HG02885 (cell line): ENCODE results near the gene CABP1.

ENCODE experiments used
- ATAC-seq: cut with Tn5 transposase; IDR thresholded peaks from one replicate; pipeline ENCODE4 v1.9.1; 2021; ENCODE audit warnings: mild to moderate bottlenecking; ENCODE audit not compliant: unreplicated experiment, poor library complexity

The CABP1 gene

GRCh38 chr12:120689397-120690082, 49.1 kb downstream of the CABP1 start:
- no peak for ATAC-seq

- ATAC-seq, result no peak
These were observed 49.6 kb downstream of the CABP1 start for GRCh38 chr12:120690083-120690450.

- ATAC-seq, result no peak
These were observed 50.6 kb downstream of the CABP1 start for GRCh38 chr12:120690978-120691377.

- ATAC-seq, result no peak
These were observed 52.2 kb downstream of the CABP1 start for GRCh38 chr12:120692524-120693033.

- ATAC-seq, result no peak
These were observed 53.4 kb downstream of the CABP1 start for GRCh38 chr12:120693848-120694247.

GRCh38 chr12:120696626-120697025, 56.2 kb downstream of the CABP1 start:
- no peak for ATAC-seq

GRCh38 chr12:120697344-120697743, 56.9 kb downstream of the CABP1 start:
- no peak for ATAC-seq

GRCh38 chr12:120698665-120699064, 58.2 kb downstream of the CABP1 start:
- ATAC-seq, result no peak

- ATAC-seq, result no peak
These were observed 59.1 kb downstream of the CABP1 start for GRCh38 chr12:120699553-120699952.

- ATAC-seq, result no peak
These were observed 60.5 kb downstream of the CABP1 start for GRCh38 chr12:120700886-120701285.

- no peak for ATAC-seq
These were observed 62.2 kb downstream of the CABP1 start for GRCh38 chr12:120702637-120703036.

- no peak for ATAC-seq
These were observed 63.0 kb downstream of the CABP1 start for GRCh38 chr12:120703311-120703942.

GRCh38 chr12:120705618-120706017, 65.2 kb downstream of the CABP1 start:
- ATAC-seq, result no peak

GRCh38 chr12:120706029-120706428, 65.6 kb downstream of the CABP1 start:
- ATAC-seq, result no peak

GRCh38 chr12:120708651-120709050, 68.2 kb downstream of the CABP1 start:
- no peak for ATAC-seq

- peak; percentile 76 for ATAC-seq
These were observed 69.8 kb downstream of the CABP1 start, which contains the start of gene UNC119B for GRCh38 chr12:120710031-120710804. Gene UNC119B, plus strand, starts transcription at chr12:120710458. Its CDS starts 17 bp downstream, at chr12:120710475.

GRCh38 chr12:120710805-120711296, 70.4 kb downstream of the CABP1 start:
- peak; percentile 35 for ATAC-seq

GRCh38 chr12:120711411-120711810, 71.0 kb downstream of the CABP1 start:
- ATAC-seq, result no peak

- no peak for ATAC-seq
These were observed 72.2 kb downstream of the CABP1 start for GRCh38 chr12:120712610-120713009.

GRCh38 chr12:120713861-120714482, 73.5 kb downstream of the CABP1 start:
- ATAC-seq, result no peak
